Karpas-422 (cell line): ENCODE results near the gene TBC1D22B. TPM values are rescaled to one million over a fixed set of nuclear protein-coding genes. Genes with fewer than 3 reads are reported as not detected.
"Not testable (repeated sequence)": the region's sequence is repeated elsewhere in the genome, so short reads cannot be mapped to it uniquely, and the experiment has no call there.

Experiments
- DNase-seq: peaks from one replicate; pipeline ENCODE4 v3.0.0-alpha.2; 2015
- H2AFZ ChIP-seq: fragments of 200-600 bp; sonication (generic); 2 replicates; pipeline ENCODE4 v1.6.1; 2014; ENCODE audit warnings: antibody characterized with exemption, low read length, mixed read lengths
- H3K27ac ChIP-seq: fragments of 200-600 bp; sonication (generic); 2 replicates; pipeline ENCODE4 v1.5.1; 2014; ENCODE audit warnings: mild to moderate bottlenecking, low read length, moderate library complexity
- H3K27me3 ChIP-seq: fragments of 200-600 bp; sonication (generic); 2 replicates; pipeline ENCODE4 v1.6.1; 2014; ENCODE audit warnings: low read length, mixed read lengths
- H3K36me3 ChIP-seq: fragments of 200-600 bp; sonication (generic); 2 replicates; pipeline ENCODE4 v1.6.1; 2014; ENCODE audit warnings: low read length, mixed read lengths; ENCODE audit not compliant: insufficient read depth
- H3K4me1 ChIP-seq: fragments of 200-600 bp; sonication (generic); 2 replicates; pipeline ENCODE4 v1.6.1; 2014; ENCODE audit warnings: mild to moderate bottlenecking, low read length, mixed read lengths
- H3K4me2 ChIP-seq: fragments of 200-600 bp; sonication (generic); 2 replicates; pipeline ENCODE4 v1.6.1; 2014; ENCODE audit warnings: low read length, low read depth, mild to moderate bottlenecking; ENCODE audit not compliant: poor library complexity, severe bottlenecking
- H3K4me3 ChIP-seq: fragments of 200-600 bp; sonication (generic); 2 replicates; pipeline ENCODE4 v1.5.1; 2014; ENCODE audit warnings: mild to moderate bottlenecking, antibody characterized with exemption, low read length, mixed read lengths
- H3K79me2 ChIP-seq: fragments of 200-600 bp; sonication (generic); 2 replicates; pipeline ENCODE4 v1.6.1; 2014; ENCODE audit warnings: mild to moderate bottlenecking, low read length, mixed read lengths
- H3K9ac ChIP-seq: fragments of 200-600 bp; sonication (generic); 2 replicates; pipeline ENCODE4 v1.6.0; 2014; ENCODE audit warnings: low read length
- H3K9me2 ChIP-seq: fragments of 200-600 bp; sonication (generic), shearing (Covaris generic); replicated peaks from 2 replicates; pipeline ENCODE4 v1.6.0; 2014; ENCODE audit warnings: mild to moderate bottlenecking, low read length, moderate library complexity; ENCODE audit not compliant: insufficient read depth
- H3K9me3 ChIP-seq: fragments of 300-700, 200-600 bp; sonication (generic); 2 replicates; pipeline ENCODE4 v1.6.1; 2014; ENCODE audit warnings: low read length, mixed read lengths
- H4K20me1 ChIP-seq: fragments of 200-600 bp; sonication (generic); 2 replicates; pipeline ENCODE4 v1.6.1; 2014; ENCODE audit warnings: mild to moderate bottlenecking, antibody characterized with exemption, low read length, low read depth; ENCODE audit not compliant: insufficient read depth
- total RNA-seq: library from RNA; depleted of rRNA; stranded (reverse); fragments of >200 nt; shearing (Covaris generic); gene quantifications from 2 replicates; pipeline ENCODE4 v1.2.3, GENCODE V29; 2014; ENCODE audit warnings: low replicate concordance

Gene TBC1D22B
- total RNA-seq, 1 experiment from 2014 or later = 9.2 TPM

- H3K9ac ChIP-seq = no peak overlapping the region
- H3K27ac ChIP-seq = no peak overlapping the region
- H3K4me2 ChIP-seq = no peak overlapping the region
- H4K20me1 ChIP-seq = no peaks in the 10 kb centered on the region
- H3K9me2 ChIP-seq = no peaks in the 10 kb centered on the region
- no peaks in the 10 kb centered on the region for H3K36me3 ChIP-seq
- H3K79me2 ChIP-seq = no peaks in the 10 kb centered on the region
- no peak for DNase-seq
- H3K4me1 ChIP-seq = peaks cover 6% of the 10 kb centered on the region; the same call in 1 of the 2 replicates
- no peak overlapping the region for H3K4me3 ChIP-seq
- no peaks in the 10 kb centered on the region for H3K9me3 ChIP-seq
- H2AFZ ChIP-seq = no peak overlapping the region
- H3K27me3 ChIP-seq = no peaks in the 10 kb centered on the region
Observed at GRCh38 chr6:37305841-37306425, 48.4 kb downstream of the TBC1D22B start.

GRCh38 chr6:37306624-37307222, 49.2 kb downstream of the TBC1D22B start:
- Histone ChIP-seq H3K9me3 (no peaks in the 10 kb centered on the region), H3K27ac (no peak overlapping the region), H2AFZ (no peak overlapping the region), H3K4me2 (no peak overlapping the region), H3K27me3 (no peaks in the 10 kb centered on the region), H3K4me3 (no peak overlapping the region), H3K9me2 (no peaks in the 10 kb centered on the region), H3K4me1 (peaks cover 6% of the 10 kb centered on the region; the same call in 1 of the 2 replicates), H3K36me3 (no peaks in the 10 kb centered on the region), H4K20me1 (no peaks in the 10 kb centered on the region), H3K9ac (no peak overlapping the region), H3K79me2 (no peaks in the 10 kb centered on the region)
- no peak for DNase-seq

- not testable (repeated sequence) for H3K4me1 ChIP-seq, H3K9ac ChIP-seq, H3K4me2 ChIP-seq, H4K20me1 ChIP-seq, H3K36me3 ChIP-seq, H3K27ac ChIP-seq, DNase-seq, H2AFZ ChIP-seq, H3K4me3 ChIP-seq, H3K79me2 ChIP-seq, H3K9me2 ChIP-seq, H3K27me3 ChIP-seq, H3K9me3 ChIP-seq
Observed at GRCh38 chr6:37307484-37307883, 49.9 kb downstream of the TBC1D22B start.

- no peak overlapping the region for H3K27ac ChIP-seq
- peaks cover 1% of the 10 kb centered on the region; the same call in 1 of the 2 replicates for H3K4me1 ChIP-seq
- no peak for DNase-seq
- H3K9ac ChIP-seq = no peak overlapping the region
- H3K79me2 ChIP-seq = no peaks in the 10 kb centered on the region
- H2AFZ ChIP-seq = no peak overlapping the region
- no peak overlapping the region for H3K4me3 ChIP-seq
- H4K20me1 ChIP-seq = no peaks in the 10 kb centered on the region
- H3K36me3 ChIP-seq = no peaks in the 10 kb centered on the region
- H3K27me3 ChIP-seq = no peaks in the 10 kb centered on the region
- H3K9me3 ChIP-seq = no peaks in the 10 kb centered on the region
- no peaks in the 10 kb centered on the region for H3K9me2 ChIP-seq
- no peak overlapping the region for H3K4me2 ChIP-seq
Observed at GRCh38 chr6:37308069-37308815, 50.7 kb downstream of the TBC1D22B start.

GRCh38 chr6:37309046-37309445, 51.5 kb downstream of the TBC1D22B start:
- H3K4me2 ChIP-seq = no peak overlapping the region
- no peak overlapping the region for H3K4me3 ChIP-seq
- H4K20me1 ChIP-seq = no peaks in the 10 kb centered on the region
- no peaks in the 10 kb centered on the region for H3K9me2 ChIP-seq
- H3K9me3 ChIP-seq = no peaks in the 10 kb centered on the region
- no peak overlapping the region for H2AFZ ChIP-seq
- no peaks in the 10 kb centered on the region for H3K27me3 ChIP-seq
- no peaks in the 10 kb centered on the region for H3K36me3 ChIP-seq
- H3K27ac ChIP-seq = no peak overlapping the region
- no peak overlapping the region for H3K9ac ChIP-seq
- no peaks in the 10 kb centered on the region for H3K4me1 ChIP-seq
- DNase-seq = no peak
- H3K79me2 ChIP-seq = no peaks in the 10 kb centered on the region

- Histone ChIP-seq H3K4me2 (no peak overlapping the region), H3K4me3 (no peak overlapping the region), H3K27me3 (no peaks in the 10 kb centered on the region), H3K9ac (no peak overlapping the region), H3K36me3 (no peaks in the 10 kb centered on the region), H3K9me2 (no peaks in the 10 kb centered on the region), H3K27ac (no peak overlapping the region), H3K4me1 (no peaks in the 10 kb centered on the region), H2AFZ (no peak overlapping the region), H4K20me1 (no peaks in the 10 kb centered on the region), H3K79me2 (no peaks in the 10 kb centered on the region), H3K9me3 (no peaks in the 10 kb centered on the region)
- no peak for DNase-seq
Observed at GRCh38 chr6:37309692-37310091, 52.1 kb downstream of the TBC1D22B start.

GRCh38 chr6:37310966-37311365, 53.4 kb downstream of the TBC1D22B start:
- Histone ChIP-seq H4K20me1 (no peaks in the 10 kb centered on the region), H3K27me3 (no peaks in the 10 kb centered on the region), H3K79me2 (no peaks in the 10 kb centered on the region), H3K9ac (no peak overlapping the region), H3K9me2 (no peaks in the 10 kb centered on the region), H3K4me1 (no peaks in the 10 kb centered on the region), H3K27ac (no peak overlapping the region), H3K4me2 (no peak overlapping the region), H2AFZ (no peak overlapping the region), H3K36me3 (no peaks in the 10 kb centered on the region), H3K4me3 (no peak overlapping the region), H3K9me3 (no peaks in the 10 kb centered on the region)
- DNase-seq = no peak

- Histone ChIP-seq H3K4me3 (no peak overlapping the region), H3K4me2 (no peak overlapping the region), H3K9ac (no peak overlapping the region), H3K4me1 (no peaks in the 10 kb centered on the region), H3K27me3 (no peaks in the 10 kb centered on the region), H3K79me2 (no peaks in the 10 kb centered on the region), H3K9me3 (no peaks in the 10 kb centered on the region), H4K20me1 (no peaks in the 10 kb centered on the region), H3K36me3 (no peaks in the 10 kb centered on the region), H3K27ac (no peak overlapping the region), H2AFZ (no peak overlapping the region), H3K9me2 (no peaks in the 10 kb centered on the region)
- no peak for DNase-seq
Observed at GRCh38 chr6:37311741-37312473, 54.3 kb downstream of the TBC1D22B start.
